Memory B cell (primary cell): ENCODE results near the gene MALRD1.

Experiments
- ATAC-seq: fragments of 150-1000 bp; cut with Tn5 transposase; 2 replicates; pipeline ENCODE4 v1.10.0; 2021; ENCODE audit warnings: low read depth, mild to moderate bottlenecking, moderate library complexity
- DNase-seq, 2 donors: peaks; one replicate each; pipeline ENCODE4 v3.0.0; 2022; ENCODE audit warnings: low spot score in 2 of 2
- H3K27ac Mint-ChIP-seq: one replicate; pipeline ENCODE4 v1.8.0; 2022; ENCODE audit warnings: mild to moderate bottlenecking, moderate library complexity, mixed read lengths
- H3K27me3 Mint-ChIP-seq: one replicate; pipeline ENCODE4 v1.8.0; 2022; ENCODE audit warnings: mixed read lengths
- H3K36me3 Mint-ChIP-seq: one replicate; pipeline ENCODE4 v1.8.0; 2022; ENCODE audit warnings: mild to moderate bottlenecking, mixed read lengths
- H3K4me1 Mint-ChIP-seq: one replicate; pipeline ENCODE4 v1.8.0; 2022; ENCODE audit warnings: mixed read lengths
- H3K4me3 Mint-ChIP-seq: one replicate; pipeline ENCODE4 v1.8.0; 2022; ENCODE audit warnings: mild to moderate bottlenecking, moderate library complexity, mixed read lengths
- H3K9me3 Mint-ChIP-seq: one replicate; pipeline ENCODE4 v1.8.0; 2022; ENCODE audit warnings: mixed read lengths

The MALRD1 gene

DNA sequence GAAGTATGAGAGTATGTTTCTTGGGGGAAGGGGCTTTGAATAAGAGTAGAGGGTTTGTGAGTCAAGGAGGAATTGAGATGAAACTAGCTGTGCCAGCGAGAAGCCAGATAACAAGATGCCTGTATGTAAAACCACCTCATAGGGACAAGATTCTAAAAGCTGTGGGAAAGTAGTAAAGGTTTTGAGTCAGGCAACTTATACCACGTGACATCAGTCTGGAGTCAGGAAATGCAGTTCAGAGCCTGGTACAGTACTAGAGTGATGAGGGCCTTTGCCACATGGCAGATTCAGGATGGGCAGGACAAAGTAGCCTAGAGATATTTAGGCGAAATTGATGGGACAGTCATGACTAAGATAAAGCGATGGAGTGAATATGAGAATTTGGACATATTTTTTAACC lies 627.5 kb downstream of the MALRD1 start:
- H3K36me3 Mint-ChIP-seq, result no peaks in the 10 kb centered on the region
- no peak for ATAC-seq
- no peaks in the 10 kb centered on the region for H3K27me3 Mint-ChIP-seq
- no peak overlapping the region for H3K27ac Mint-ChIP-seq
- no peaks in the 10 kb centered on the region for H3K4me1 Mint-ChIP-seq
- H3K9me3 Mint-ChIP-seq, result peaks cover 8% of the 10 kb centered on the region
- H3K4me3 Mint-ChIP-seq, result no peak overlapping the region
- DNase-seq, result no peak

DNA sequence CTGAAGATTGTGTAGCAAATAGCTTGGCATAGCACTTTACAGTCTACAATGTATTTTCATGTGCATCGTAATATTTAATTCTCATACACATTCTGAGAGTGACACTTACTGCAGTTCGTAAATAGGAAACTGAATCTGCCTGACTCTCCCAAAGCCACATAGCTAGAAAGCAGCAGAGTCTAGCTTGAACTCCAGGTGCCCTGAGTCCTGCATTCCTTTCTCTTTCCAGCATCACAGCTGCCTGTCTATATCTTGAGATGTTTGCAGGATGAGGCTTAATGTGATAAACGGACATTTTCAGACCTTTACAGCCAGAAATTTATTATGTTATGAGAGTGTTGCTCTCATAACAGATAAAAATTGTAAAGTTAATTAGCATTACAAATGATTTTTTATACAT lies 634.8 kb downstream of the MALRD1 start:
- no peaks in the 10 kb centered on the region for H3K4me1 Mint-ChIP-seq
- ATAC-seq, result no peak
- no peaks in the 10 kb centered on the region for H3K36me3 Mint-ChIP-seq
- peaks cover 5% of the 10 kb centered on the region for H3K9me3 Mint-ChIP-seq
- H3K27ac Mint-ChIP-seq, result no peak overlapping the region
- no peak overlapping the region for H3K4me3 Mint-ChIP-seq
- no peaks in the 10 kb centered on the region for H3K27me3 Mint-ChIP-seq
- no peak for DNase-seq

DNA sequence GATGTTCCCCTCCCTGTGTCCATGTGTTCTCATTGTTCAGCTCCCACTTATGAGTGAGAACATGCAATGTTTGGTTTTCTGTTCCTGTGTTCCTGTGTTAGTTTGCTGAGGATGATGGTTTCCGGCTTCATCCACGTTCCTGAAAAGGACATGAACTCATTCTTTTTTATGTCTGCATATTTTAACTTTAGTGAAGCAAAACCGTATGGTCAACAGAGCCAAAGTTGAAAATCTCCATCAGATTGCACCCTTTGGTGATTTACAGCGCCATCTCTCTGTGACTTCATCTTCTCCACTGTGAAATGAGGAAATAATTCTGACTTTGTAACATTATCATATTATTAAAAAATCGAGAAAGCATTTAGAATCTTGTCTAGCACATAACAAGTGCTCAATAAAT lies 635.4 kb downstream of the MALRD1 start:
- H3K27me3 Mint-ChIP-seq, result no peaks in the 10 kb centered on the region
- H3K4me1 Mint-ChIP-seq, result no peaks in the 10 kb centered on the region
- no peak overlapping the region for H3K27ac Mint-ChIP-seq
- H3K36me3 Mint-ChIP-seq, result no peaks in the 10 kb centered on the region
- ATAC-seq (no peak), DNase-seq (no peak)
- H3K4me3 Mint-ChIP-seq, result no peak overlapping the region
- peaks cover 5% of the 10 kb centered on the region for H3K9me3 Mint-ChIP-seq

DNA sequence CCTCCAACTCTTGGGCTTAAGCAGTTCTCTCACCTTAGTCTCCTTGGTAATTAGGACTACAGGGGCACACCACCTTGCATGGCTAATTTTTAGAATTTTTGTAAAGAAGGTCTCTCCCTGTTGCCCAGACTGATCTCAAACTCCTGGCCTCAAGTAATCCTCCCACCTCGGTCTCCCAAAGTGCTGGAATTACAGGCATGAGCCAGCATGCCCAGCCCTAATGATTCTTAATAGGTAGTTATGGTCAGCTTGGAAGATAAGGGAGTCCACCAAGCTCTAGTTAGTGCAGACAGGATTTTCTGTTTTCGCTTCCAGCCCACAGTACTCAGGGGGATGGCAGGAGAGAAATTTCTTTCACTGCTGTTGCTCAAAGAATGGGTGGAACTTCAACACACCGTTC lies 639.7 kb downstream of the MALRD1 start:
- peaks cover 2% of the 10 kb centered on the region for H3K9me3 Mint-ChIP-seq
- H3K27ac Mint-ChIP-seq, result no peak overlapping the region
- H3K36me3 Mint-ChIP-seq, result no peaks in the 10 kb centered on the region
- no peak overlapping the region for H3K4me3 Mint-ChIP-seq
- H3K4me1 Mint-ChIP-seq, result no peaks in the 10 kb centered on the region
- no peaks in the 10 kb centered on the region for H3K27me3 Mint-ChIP-seq
- DNase-seq, result no peak
- no peak for ATAC-seq

DNA sequence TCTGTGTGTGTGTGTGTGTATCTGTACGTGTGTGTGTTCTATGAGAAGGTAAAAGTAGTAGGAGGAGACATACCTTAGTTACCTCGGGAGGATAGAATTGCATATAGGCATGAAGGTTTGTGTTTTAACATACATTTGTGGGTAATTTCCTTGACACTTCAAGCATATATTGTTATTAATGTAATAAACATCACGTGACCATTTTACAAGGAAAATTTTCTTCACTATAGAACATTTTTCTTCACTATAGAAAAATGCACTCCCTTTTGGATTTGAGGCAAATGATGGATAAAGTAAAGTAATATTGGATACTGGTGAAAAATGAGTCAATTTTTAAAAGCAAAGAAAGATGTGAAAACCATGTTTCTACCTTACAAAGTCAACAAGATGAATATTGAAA lies 640.6 kb downstream of the MALRD1 start:
- no peaks in the 10 kb centered on the region for H3K36me3 Mint-ChIP-seq
- no peak for DNase-seq
- ATAC-seq, result no peak
- peaks cover 2% of the 10 kb centered on the region for H3K9me3 Mint-ChIP-seq
- no peaks in the 10 kb centered on the region for H3K4me1 Mint-ChIP-seq
- no peaks in the 10 kb centered on the region for H3K27me3 Mint-ChIP-seq
- no peak overlapping the region for H3K27ac Mint-ChIP-seq
- H3K4me3 Mint-ChIP-seq, result no peak overlapping the region

DNA sequence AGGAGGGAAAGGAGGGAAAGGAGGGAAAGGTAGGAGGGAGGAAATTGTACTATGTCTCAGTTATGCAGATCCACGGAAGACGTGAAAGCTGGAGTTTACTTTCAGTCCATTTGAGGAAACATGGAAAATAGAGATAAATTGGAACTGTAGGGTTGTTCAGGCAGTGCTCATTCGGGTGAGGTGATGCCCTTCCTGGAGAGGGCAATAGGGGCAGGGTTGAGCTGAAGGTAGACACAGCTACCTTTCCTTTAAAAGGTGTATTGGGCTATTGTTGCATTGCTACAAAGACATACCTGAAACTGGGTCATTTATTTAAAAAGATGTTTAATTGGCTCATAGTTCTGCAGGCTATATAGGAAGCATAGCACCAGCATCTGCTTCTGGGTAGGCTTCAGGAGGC lies 650.7 kb downstream of the MALRD1 start:
- Mint-ChIP-seq H3K4me1 (no peaks in the 10 kb centered on the region), H3K9me3 (peaks cover 8% of the 10 kb centered on the region), H3K4me3 (no peak overlapping the region), H3K27ac (no peak overlapping the region), H3K27me3 (no peaks in the 10 kb centered on the region), H3K36me3 (no peaks in the 10 kb centered on the region)
- DNase-seq, result no peak
- no peak for ATAC-seq

DNA sequence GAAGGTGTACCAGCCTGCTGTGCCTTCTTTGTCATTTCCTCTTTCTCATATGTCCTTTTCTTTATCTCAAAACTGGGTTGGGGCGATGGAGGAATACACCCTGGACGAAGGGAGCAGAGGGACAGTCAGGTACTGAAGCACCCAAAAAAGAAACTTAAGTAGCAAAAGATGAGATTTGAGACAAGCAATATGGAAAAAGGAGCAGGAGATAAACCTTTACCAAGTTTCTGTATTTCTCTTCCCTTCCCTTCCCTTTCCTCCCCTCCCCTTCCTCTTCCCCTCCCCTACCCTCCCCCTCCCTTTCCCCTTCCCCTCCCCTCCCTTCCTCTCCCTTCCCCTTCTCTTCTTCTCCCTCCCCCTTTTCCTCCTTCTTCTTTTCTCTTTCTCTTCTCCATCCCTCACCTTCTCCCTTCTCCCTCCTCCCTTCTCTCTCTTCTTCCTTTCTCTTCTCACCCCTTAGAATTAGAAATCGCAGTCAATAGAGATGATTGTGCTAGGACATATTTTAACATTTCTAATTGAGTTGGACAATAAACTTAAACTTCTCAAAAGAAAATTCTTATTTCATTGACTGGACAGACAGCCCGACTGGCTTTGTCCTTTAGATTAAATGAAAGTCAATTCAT lies 652.9 kb downstream of the MALRD1 start:
- no peaks in the 10 kb centered on the region for H3K36me3 Mint-ChIP-seq
- peaks cover 10% of the 10 kb centered on the region for H3K9me3 Mint-ChIP-seq
- no peak for ATAC-seq
- H3K27me3 Mint-ChIP-seq, result no peaks in the 10 kb centered on the region
- no peak overlapping the region for H3K4me3 Mint-ChIP-seq
- no peak overlapping the region for H3K27ac Mint-ChIP-seq
- no peak for DNase-seq
- H3K4me1 Mint-ChIP-seq, result no peaks in the 10 kb centered on the region

DNA sequence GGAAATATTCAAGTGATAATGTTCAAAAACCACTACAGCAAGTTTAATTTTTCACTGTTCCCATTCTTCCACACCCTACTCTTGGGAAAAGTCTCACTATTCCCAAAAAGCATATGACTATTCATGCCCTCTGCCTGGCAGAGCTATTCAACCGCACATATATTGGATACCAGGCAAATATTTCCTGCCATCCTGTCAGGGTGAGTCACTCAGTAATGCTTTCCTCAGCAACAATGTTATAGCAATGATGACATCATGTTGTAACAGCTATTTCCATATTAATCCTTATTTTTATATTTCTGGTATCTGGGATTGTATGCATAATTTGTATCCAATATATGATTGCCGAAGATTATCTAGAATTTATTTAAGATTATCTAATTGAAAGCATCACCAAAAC lies 653.6 kb downstream of the MALRD1 start:
- no peaks in the 10 kb centered on the region for H3K36me3 Mint-ChIP-seq
- H3K4me3 Mint-ChIP-seq, result no peak overlapping the region
- H3K9me3 Mint-ChIP-seq, result peaks cover 14% of the 10 kb centered on the region
- no peak for DNase-seq
- H3K27me3 Mint-ChIP-seq, result no peaks in the 10 kb centered on the region
- ATAC-seq, result no peak
- H3K4me1 Mint-ChIP-seq, result no peaks in the 10 kb centered on the region
- H3K27ac Mint-ChIP-seq, result no peak overlapping the region

DNA sequence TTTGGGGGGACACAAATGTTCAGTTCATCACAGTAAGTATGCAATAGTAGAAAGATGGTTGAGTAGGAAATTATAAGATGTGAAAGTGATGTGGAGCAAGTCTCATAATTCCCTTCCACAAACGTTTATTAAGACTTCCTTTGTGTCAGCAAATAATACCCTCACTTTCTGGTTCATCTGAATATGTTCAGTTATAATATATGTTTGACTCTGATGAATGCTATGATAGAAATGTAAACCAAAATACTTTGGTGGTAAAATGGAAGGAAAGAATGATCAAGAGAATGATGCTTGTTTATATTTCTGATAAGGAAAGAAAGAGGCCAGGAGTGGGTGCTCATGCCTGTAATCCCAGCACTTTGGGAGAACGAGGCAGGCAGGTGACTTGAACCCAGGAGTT lies 655.9 kb downstream of the MALRD1 start:
- Mint-ChIP-seq H3K27me3 (no peaks in the 10 kb centered on the region), H3K9me3 (peaks cover 10% of the 10 kb centered on the region), H3K27ac (no peak overlapping the region), H3K4me1 (no peaks in the 10 kb centered on the region), H3K4me3 (no peak overlapping the region), H3K36me3 (no peaks in the 10 kb centered on the region)
- ATAC-seq, result no peak
- no peak for DNase-seq

DNA sequence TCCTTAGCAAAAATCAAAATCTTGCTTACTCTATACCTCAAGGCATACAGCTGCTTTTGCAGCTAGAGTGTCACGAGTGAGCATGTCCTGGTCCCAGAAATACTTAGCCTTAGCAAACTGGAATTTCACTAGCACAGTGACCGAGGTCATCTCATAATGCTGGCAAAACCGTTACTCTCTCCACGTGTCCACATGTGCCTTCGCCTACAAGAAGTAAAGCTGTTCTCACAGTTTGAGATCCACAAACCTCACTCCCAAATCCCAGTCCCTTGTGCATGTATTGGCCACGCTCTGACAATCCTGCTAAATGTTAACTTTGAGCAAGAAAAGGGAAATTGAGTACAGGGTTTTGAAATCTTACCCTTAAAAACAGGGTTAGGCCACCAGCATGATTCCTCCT lies 656.6 kb downstream of the MALRD1 start:
- no peak for DNase-seq
- Mint-ChIP-seq H3K9me3 (peaks cover 9% of the 10 kb centered on the region), H3K4me1 (no peaks in the 10 kb centered on the region)

DNA sequence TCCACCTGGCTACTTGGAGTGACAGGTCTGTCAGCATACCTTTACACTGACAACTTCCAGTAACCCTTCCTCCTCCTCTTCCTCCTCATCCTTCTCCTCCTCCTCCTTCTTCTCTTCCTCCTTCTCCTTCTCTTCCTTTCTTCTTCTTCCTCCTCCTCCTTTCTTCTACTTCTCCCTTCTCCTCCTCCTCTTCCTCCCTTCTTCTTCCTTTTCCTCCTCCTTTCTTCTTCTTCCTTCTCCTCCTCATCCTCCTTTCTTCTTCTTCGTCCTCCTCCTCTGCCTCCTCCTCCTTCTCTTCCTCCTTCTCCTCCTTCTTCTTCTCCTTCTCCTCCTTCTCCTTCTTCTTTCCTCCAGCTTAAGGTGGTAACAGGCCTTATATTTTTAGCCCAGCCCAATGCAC lies 658.3 kb downstream of the MALRD1 start:
- no peak for DNase-seq
- Mint-ChIP-seq H3K9me3 (peaks cover 17% of the 10 kb centered on the region), H3K36me3 (no peaks in the 10 kb centered on the region), H3K27me3 (no peaks in the 10 kb centered on the region), H3K27ac (no peak overlapping the region), H3K4me1 (no peaks in the 10 kb centered on the region), H3K4me3 (no peak overlapping the region)
- ATAC-seq, result no peak

More for the DNA sequence above, 656.6 kb downstream of the MALRD1 start:
- Mint-ChIP-seq H3K27ac (no peak overlapping the region), H3K36me3 (no peaks in the 10 kb centered on the region), H3K4me3 (no peak overlapping the region), H3K27me3 (no peaks in the 10 kb centered on the region)
- ATAC-seq, result no peak

DNA sequence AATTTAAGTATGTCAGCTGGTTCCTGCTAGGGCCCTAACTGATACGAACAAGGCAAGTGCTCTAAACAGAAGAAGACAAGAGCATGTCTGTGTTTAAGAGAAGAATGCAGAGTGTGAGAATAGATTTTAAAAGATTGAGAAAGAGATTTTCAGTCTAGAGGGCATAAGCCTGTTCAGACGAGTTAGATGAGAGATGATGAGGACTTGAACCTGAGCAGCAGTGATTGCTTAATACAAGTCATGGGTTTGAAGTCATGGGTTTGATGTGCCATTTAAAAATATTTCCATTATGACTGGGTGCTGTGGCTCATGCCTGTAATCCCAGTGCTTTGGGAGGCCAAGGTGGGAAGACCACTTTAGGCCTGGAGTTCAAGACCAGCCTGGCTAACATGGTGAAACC lies 658.8 kb downstream of the MALRD1 start:
- Mint-ChIP-seq H3K36me3 (no peaks in the 10 kb centered on the region), H3K27ac (no peak overlapping the region), H3K4me3 (no peak overlapping the region), H3K27me3 (no peaks in the 10 kb centered on the region), H3K9me3 (peaks cover 20% of the 10 kb centered on the region), H3K4me1 (no peaks in the 10 kb centered on the region)
- ATAC-seq (no peak), DNase-seq (no peak)

DNA sequence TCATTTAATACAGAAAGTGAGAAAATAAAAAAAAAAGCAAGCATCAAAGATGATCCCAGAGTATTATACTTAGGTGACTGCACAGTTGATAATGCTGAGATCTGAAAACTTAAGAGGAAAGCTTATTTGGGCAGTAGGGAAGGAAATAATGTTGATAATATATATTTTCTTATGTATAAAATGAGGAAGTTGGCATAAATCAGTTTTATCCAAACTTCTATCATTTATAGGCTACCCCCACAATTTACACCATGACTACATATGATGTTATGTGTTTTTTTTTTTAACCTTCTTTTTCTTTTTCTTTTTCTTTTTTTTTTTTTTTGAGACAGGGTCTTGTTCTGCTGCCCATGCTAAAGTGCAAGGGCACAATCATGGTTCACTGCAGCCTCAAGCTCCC lies 659.4 kb downstream of the MALRD1 start:
- H3K36me3 Mint-ChIP-seq, result no peaks in the 10 kb centered on the region
- no peak for ATAC-seq
- no peak for DNase-seq
- no peak overlapping the region for H3K4me3 Mint-ChIP-seq
- H3K4me1 Mint-ChIP-seq, result no peaks in the 10 kb centered on the region
- no peak overlapping the region for H3K27ac Mint-ChIP-seq
- peaks cover 22% of the 10 kb centered on the region for H3K9me3 Mint-ChIP-seq
- no peaks in the 10 kb centered on the region for H3K27me3 Mint-ChIP-seq

DNA sequence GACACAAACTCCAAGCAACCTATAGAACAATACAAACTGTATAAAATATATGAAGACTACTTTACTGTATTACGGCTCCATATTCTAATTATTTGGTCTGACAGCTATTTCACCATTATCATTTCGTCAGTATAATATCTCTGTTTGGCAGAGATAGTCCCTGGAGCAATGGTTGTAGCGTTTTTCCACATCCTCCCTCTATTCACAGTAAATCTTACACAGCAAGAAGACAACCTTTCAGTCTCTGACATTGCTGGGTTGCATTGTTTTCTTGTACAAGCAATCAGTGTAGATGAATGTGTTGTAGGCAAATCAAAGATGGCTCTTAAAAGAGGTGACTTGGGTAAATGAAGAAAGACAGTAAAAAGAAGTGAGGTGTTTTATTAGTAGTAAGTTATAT lies 662.0 kb downstream of the MALRD1 start:
- Mint-ChIP-seq H3K4me1 (no peaks in the 10 kb centered on the region), H3K27me3 (no peaks in the 10 kb centered on the region), H3K27ac (no peak overlapping the region), H3K9me3 (peaks cover 26% of the 10 kb centered on the region), H3K36me3 (no peaks in the 10 kb centered on the region), H3K4me3 (no peak overlapping the region)
- no peak for DNase-seq
- ATAC-seq, result no peak

DNA sequence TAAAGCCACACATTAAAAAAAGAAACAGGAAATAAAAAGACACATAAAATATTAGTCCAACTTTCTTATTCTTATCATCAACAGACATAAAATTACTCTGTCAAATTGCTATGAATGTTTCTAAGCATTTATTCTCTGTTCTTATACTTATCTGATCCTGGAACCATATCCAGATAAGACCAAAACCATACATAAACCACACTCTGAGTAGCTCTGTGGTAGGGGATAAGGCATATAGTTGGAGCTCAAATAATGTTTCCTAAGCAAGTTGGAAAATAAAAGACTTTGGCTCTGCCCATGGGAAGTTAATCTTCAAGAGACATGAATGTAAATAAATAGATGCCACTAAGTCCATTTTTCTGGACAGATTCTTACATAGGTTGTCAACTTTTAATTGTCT lies 664.6 kb downstream of the MALRD1 start:
- Mint-ChIP-seq H3K27ac (no peak overlapping the region), H3K4me3 (no peak overlapping the region), H3K27me3 (no peaks in the 10 kb centered on the region), H3K4me1 (no peaks in the 10 kb centered on the region), H3K36me3 (no peaks in the 10 kb centered on the region), H3K9me3 (peaks cover 20% of the 10 kb centered on the region)
- no peak for DNase-seq
- no peak for ATAC-seq
